ENCODE data around the gene CYP27B1.
"Not testable (repeated sequence)": the region's sequence is repeated elsewhere in the genome, so short reads cannot be mapped to it uniquely, and the experiment has no call there.

Gene CYP27B1

GRCh38 chr12:57733928-57734327, 33.0 kb downstream of the CYP27B1 start:
- no peak for DNase-seq

- no peak for DNase-seq
Measured at GRCh38 chr12:57732726-57733593, 33.9 kb downstream of the CYP27B1 start.

GRCh38 chr12:57732270-57732669, 34.6 kb downstream of the CYP27B1 start:
- no peak for DNase-seq

- no peak for DNase-seq
Measured at GRCh38 chr12:57731411-57732080, 35.3 kb downstream of the CYP27B1 start.

- no peak for DNase-seq
Measured at GRCh38 chr12:57730336-57731067, 36.4 kb downstream of the CYP27B1 start.

- DNase-seq, result no peak
Measured at GRCh38 chr12:57729321-57729844, 37.5 kb downstream of the CYP27B1 start.

GRCh38 chr12:57727758-57728395, 39.0 kb downstream of the CYP27B1 start:
- no peak for DNase-seq

- DNase-seq, result no peak
Measured at GRCh38 chr12:57726884-57727757, 39.8 kb downstream of the CYP27B1 start.

- no peak for DNase-seq
Measured at GRCh38 chr12:57726151-57726883, 40.6 kb downstream of the CYP27B1 start.

- DNase-seq, result no peak
Measured at GRCh38 chr12:57725851-57726150, 41.1 kb downstream of the CYP27B1 start.

GRCh38 chr12:57724936-57725740, 41.7 kb downstream of the CYP27B1 start:
- no peak for DNase-seq

- DNase-seq, result no peak
Measured at GRCh38 chr12:57724003-57724935, 42.6 kb downstream of the CYP27B1 start.

GRCh38 chr12:57723630-57723962, 43.3 kb downstream of the CYP27B1 start:
- DNase-seq, result no peak

- no peak for DNase-seq
Measured at GRCh38 chr12:57722716-57723629, 43.9 kb downstream of the CYP27B1 start.

- not testable (repeated sequence) for DNase-seq
Measured at GRCh38 chr12:57721846-57722608, 44.9 kb downstream of the CYP27B1 start.

GRCh38 chr12:57720606-57721595, 46.0 kb downstream of the CYP27B1 start:
- no peak for DNase-seq
